Body of pancreas (tissue), 4 donors: ENCODE measurements around the gene SUN1.

Source experiments
- CTCF ChIP-seq, 7 experiments: fragments of 450-650 bp in 4 of 7; fragments of 200-600 bp in 3 of 7; sonication (generic) in 3 of 7; IDR thresholded peaks; one replicate each; pipeline ENCODE4 v1.5.1; 2016 to 2019; ENCODE audit warnings: antibody characterized with exemption in 7 of 7
- POLR2A ChIP-seq, 3 donors: fragments of 450-650 bp; IDR thresholded peaks; one replicate each; pipeline ENCODE4 v1.6.1; 2016; ENCODE audit warnings: antibody characterized with exemption in 3 of 3, mild to moderate bottlenecking in 2 of 3

- TF ChIP-seq CTCF (IDR thresholded peaks at IDR 0.05) (no peak), POLR2A (IDR thresholded peaks at IDR 0.05) (no peak)
These were observed 52.1 kb downstream of the SUN1 start for GRCh38 chr7:884191-885003.
